Activated T-cell treated with anti-CD3 and anti-CD28 coated beads, Interleukin-2, amount 50 U/mL, for 72 hours (primary cell): ENCODE results near the gene SYNGR2. TPM values are rescaled to one million over a fixed set of nuclear protein-coding genes. Genes with fewer than 3 reads are reported as not detected.
A peak's percentile ranks its signal among the peaks of the same experiment; 100 is the strongest.

Experiments used
- ATAC-seq, 2 donors: fragments of 150-1000 bp; cut with Tn5 transposase; replicated peaks in 1 of 2; 2 replicates each; pipeline ENCODE4 v1.10.0; 2021; ENCODE audit warnings: moderate library complexity in 2 of 2, mild to moderate bottlenecking in 1 of 2
- DNase-seq, 2 donors: peaks; one replicate each; pipeline ENCODE4 v3.0.0; 2021 to 2022; ENCODE audit warnings: mixed read lengths in 1 of 2
- H3K27ac Mint-ChIP-seq: one replicate; pipeline ENCODE4 v1.8.0; 2022; ENCODE audit warnings: mild to moderate bottlenecking, moderate library complexity, mixed read lengths
- H3K27me3 Mint-ChIP-seq: one replicate; pipeline ENCODE4 v1.8.0; 2022; ENCODE audit warnings: low read depth, mixed read lengths
- H3K36me3 Mint-ChIP-seq, 2 donors: one replicate each; pipeline ENCODE4 v1.8.0; 2022; ENCODE audit warnings: mixed read lengths in 2 of 2, mild to moderate bottlenecking in 1 of 2; ENCODE audit not compliant: insufficient read depth in 2 of 2
- H3K4me1 Mint-ChIP-seq: one replicate; pipeline ENCODE4 v1.8.0; 2022; ENCODE audit warnings: low read depth, mixed read lengths
- H3K4me3 Mint-ChIP-seq, 2 donors: one replicate each; pipeline ENCODE4 v1.8.0; 2022; ENCODE audit warnings: mild to moderate bottlenecking in 2 of 2, mixed read lengths in 2 of 2, moderate library complexity in 2 of 2
- H3K9me3 Mint-ChIP-seq, 2 donors: one replicate each; pipeline ENCODE4 v1.8.0; 2022; ENCODE audit warnings: mixed read lengths in 2 of 2
- total RNA-seq, 2 donors: library from RNA; stranded (reverse); gene quantifications; one replicate each; pipeline ENCODE4 v1.2.3, GENCODE V29; 2022

SYNGR2 gene
- total RNA-seq, 2 donors from 2014 or later: 87.6 to 92.0 TPM

- ATAC-seq: no peak
Observed at GRCh38 chr17:78174870-78175642, 6.7 kb downstream of the SYNGR2 start.

DNA sequence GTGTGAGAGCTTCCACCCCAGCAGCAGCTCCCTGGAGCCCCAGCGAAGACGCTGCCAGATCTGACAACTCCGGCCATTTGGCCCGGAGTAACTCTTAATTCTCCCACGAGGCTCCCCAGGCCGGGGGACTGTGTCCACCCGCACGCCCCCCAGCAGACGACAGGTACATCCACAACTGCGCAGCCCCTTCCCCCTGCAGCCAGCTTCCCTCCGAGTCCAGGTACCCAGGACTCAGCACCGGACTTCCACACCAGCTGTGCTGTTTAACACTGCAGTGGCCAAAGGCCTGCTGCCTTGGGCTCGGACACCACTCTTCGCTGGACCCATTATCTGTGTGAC, 7.2 kb downstream of the SYNGR2 start:
- H3K4me3 Mint-ChIP-seq: no peak overlapping the region
- H3K36me3 Mint-ChIP-seq: peaks cover 9 to 28% of the 10 kb centered on the region in 2 donors
- DNase-seq (no peak), ATAC-seq (no peak)
- no peak overlapping the region for H3K27ac Mint-ChIP-seq
- peaks cover 55% of the 10 kb centered on the region for H3K4me1 Mint-ChIP-seq
- H3K9me3 Mint-ChIP-seq: no peaks in the 10 kb centered on the region
- H3K27me3 Mint-ChIP-seq: no peaks in the 10 kb centered on the region

More at GRCh38 chr17:78174870-78175642, 6.7 kb downstream of the SYNGR2 start:
- Mint-ChIP-seq H3K27me3 (no peaks in the 10 kb centered on the region), H3K4me3 (no peak overlapping the region), H3K36me3 (peaks cover 5 to 24% of the 10 kb centered on the region in 2 donors), H3K4me1 (peaks cover 56% of the 10 kb centered on the region), H3K9me3 (no peaks in the 10 kb centered on the region), H3K27ac (no peak overlapping the region)
- DNase-seq: no peak

DNA sequence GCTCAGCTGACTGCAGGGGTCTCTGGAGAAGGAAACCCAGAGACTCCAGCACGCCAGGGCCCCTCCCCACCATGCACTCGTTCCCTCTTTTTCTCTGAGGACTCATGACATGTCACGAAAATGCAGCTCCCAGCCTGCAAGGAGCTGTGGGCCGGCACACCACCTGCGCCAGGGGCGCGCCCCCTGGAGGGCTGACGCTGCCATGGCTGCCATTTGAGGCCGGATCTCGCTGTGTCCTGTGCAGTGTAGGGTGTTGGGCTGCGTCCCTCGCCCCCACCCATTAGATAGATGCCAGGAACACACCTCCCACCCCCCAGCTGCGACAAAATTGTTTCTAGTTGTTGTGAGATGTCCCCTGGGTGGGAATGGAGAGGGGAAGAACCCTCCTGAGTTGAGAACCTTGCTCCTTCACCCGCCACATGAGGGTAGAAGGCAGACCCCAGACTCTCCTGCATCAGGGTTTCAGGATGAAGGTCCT, 8.2 kb downstream of the SYNGR2 start:
- peak; percentile 79 for ATAC-seq
- H3K9me3 Mint-ChIP-seq: no peaks in the 10 kb centered on the region
- H3K36me3 Mint-ChIP-seq: peaks cover 12 to 31% of the 10 kb centered on the region in 2 donors
- H3K4me1 Mint-ChIP-seq: peaks cover 53% of the 10 kb centered on the region
- H3K27me3 Mint-ChIP-seq: no peaks in the 10 kb centered on the region
- DNase-seq: peak; percentile 76 to 80
- no peak overlapping the region for H3K4me3 Mint-ChIP-seq
- no peak overlapping the region for H3K27ac Mint-ChIP-seq

- no peaks in the 10 kb centered on the region for H3K27me3 Mint-ChIP-seq
Observed at GRCh38 chr17:78179372-78179771, 11.0 kb downstream of the SYNGR2 start.

GRCh38 chr17:78180083-78180482, 11.7 kb downstream of the SYNGR2 start:
- no peaks in the 10 kb centered on the region for H3K9me3 Mint-ChIP-seq
- H3K27me3 Mint-ChIP-seq: no peaks in the 10 kb centered on the region
- H3K27ac Mint-ChIP-seq: peak overlapping the region; percentile 95
- ATAC-seq: peak in 1 of 2 donors; percentile 17
- peaks cover 42% of the 10 kb centered on the region for H3K4me1 Mint-ChIP-seq
- H3K4me3 Mint-ChIP-seq: peak overlapping the region in 1 of 2 donors; percentile 80
- no peak for DNase-seq
- H3K36me3 Mint-ChIP-seq: peaks cover 8 to 31% of the 10 kb centered on the region in 2 donors

More at GRCh38 chr17:78179372-78179771, 11.0 kb downstream of the SYNGR2 start:
- no peak for DNase-seq
- no peak overlapping the region for H3K4me3 Mint-ChIP-seq
- H3K9me3 Mint-ChIP-seq: no peaks in the 10 kb centered on the region
- ATAC-seq: no peak
- H3K27ac Mint-ChIP-seq: no peak overlapping the region
- H3K4me1 Mint-ChIP-seq: peaks cover 35% of the 10 kb centered on the region
- peaks cover 8 to 28% of the 10 kb centered on the region in 2 donors for H3K36me3 Mint-ChIP-seq

DNA sequence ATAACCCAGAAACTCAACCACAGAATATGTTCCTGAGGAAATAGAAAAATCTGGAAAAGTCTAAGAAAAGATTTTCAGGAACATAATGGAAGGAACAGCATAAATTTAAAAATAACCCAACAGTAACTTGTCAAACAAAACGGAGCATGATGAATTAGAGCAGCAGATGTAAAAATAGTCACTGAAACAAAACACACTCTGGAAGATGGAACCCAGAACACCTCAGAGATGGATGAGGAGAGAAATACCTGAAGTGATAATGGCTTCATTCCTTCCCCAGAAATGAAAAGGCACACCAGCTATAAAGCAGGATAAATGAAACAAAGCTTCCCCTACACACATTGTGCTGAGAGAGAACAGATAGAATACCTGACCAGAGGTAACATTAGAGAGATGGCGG, 12.1 kb downstream of the SYNGR2 start:
- ATAC-seq: no peak
- peaks cover 8 to 28% of the 10 kb centered on the region in 2 donors for H3K36me3 Mint-ChIP-seq
- peak overlapping the region in 1 of 2 donors; percentile 80 for H3K4me3 Mint-ChIP-seq
- no peaks in the 10 kb centered on the region for H3K9me3 Mint-ChIP-seq
- peak overlapping the region; percentile 95 for H3K27ac Mint-ChIP-seq
- peaks cover 45% of the 10 kb centered on the region for H3K4me1 Mint-ChIP-seq
- DNase-seq: no peak
- no peaks in the 10 kb centered on the region for H3K27me3 Mint-ChIP-seq

DNA sequence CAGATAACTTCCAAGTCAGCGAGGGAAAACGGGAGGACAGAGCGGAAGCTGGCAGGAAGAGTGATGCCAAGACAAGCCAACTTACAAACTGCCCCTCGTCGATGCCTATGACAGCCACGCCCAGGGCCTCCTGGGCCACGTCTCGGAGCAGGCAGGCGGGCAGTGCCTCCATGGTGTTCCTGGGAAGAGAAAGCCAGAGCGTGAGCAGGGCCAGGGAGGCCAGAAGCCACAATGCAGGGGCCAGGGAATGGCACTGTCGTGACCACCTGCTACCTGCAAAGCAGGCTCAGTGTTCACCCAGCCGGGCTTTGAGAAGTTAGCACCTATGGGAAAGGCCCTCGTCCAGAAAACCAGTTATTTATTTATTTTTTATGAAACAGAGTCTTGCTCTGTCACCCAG, 14.1 kb downstream of the SYNGR2 start:
- Mint-ChIP-seq H3K4me1 (peaks cover 51% of the 10 kb centered on the region), H3K4me3 (no peak overlapping the region), H3K27me3 (no peaks in the 10 kb centered on the region), H3K36me3 (peaks cover 9 to 28% of the 10 kb centered on the region in 2 donors), H3K27ac (no peak overlapping the region), H3K9me3 (no peaks in the 10 kb centered on the region)
- no peak for DNase-seq
- no peak for ATAC-seq

DNA sequence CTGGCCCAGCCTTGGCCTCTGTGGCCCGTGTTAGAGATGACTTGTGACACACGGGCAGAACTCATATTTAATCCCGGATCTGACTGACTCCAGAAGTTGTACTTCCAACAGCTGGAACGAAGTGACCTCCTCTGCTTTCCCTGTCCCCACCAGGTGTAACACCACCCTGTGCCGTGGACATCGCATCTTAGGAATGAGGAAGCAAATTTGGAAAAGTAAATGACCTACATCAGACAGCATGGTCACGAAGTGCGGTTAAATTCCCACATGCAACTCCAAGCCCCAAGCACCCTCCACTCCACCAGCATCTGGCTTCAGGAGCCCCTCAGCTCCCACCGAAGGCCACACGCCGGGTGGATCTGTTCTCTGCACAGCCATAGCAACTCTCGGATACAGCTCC, 15.5 kb downstream of the SYNGR2 start:
- H3K36me3 Mint-ChIP-seq: peaks cover 9 to 20% of the 10 kb centered on the region in 2 donors
- no peak overlapping the region for H3K27ac Mint-ChIP-seq
- ATAC-seq: no peak
- H3K9me3 Mint-ChIP-seq: no peaks in the 10 kb centered on the region
- no peak overlapping the region for H3K4me3 Mint-ChIP-seq
- peaks cover 55% of the 10 kb centered on the region for H3K4me1 Mint-ChIP-seq
- DNase-seq: no peak
- H3K27me3 Mint-ChIP-seq: no peaks in the 10 kb centered on the region

DNA sequence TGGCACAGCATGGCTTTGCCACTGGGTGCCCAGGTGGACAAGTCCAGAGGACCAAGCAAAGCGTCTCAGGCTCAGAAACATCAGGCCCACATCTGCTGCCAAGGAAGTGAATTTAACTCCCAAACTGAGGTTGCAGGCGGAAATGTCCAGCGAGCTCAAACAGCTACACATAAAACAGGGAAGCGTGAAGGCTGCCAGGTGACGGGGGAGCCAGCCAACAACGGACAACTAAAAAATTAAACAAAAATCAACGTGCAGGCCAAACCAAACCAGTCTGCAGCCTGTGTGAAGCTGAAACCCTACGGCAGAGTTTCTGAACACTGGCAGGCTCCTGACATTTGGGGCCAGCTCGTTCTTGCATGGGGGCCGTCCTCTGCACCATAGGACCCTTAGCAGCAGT, 16.0 kb downstream of the SYNGR2 start:
- Mint-ChIP-seq H3K4me1 (peaks cover 55% of the 10 kb centered on the region), H3K4me3 (peak overlapping the region in 1 of 2 donors; percentile 8), H3K9me3 (no peaks in the 10 kb centered on the region), H3K27me3 (no peaks in the 10 kb centered on the region), H3K36me3 (peaks cover 9 to 20% of the 10 kb centered on the region in 2 donors), H3K27ac (no peak overlapping the region)
- no peak for ATAC-seq
- no peak for DNase-seq

- peaks cover 9 to 20% of the 10 kb centered on the region in 2 donors for H3K36me3 Mint-ChIP-seq
- DNase-seq: no peak
- no peaks in the 10 kb centered on the region for H3K27me3 Mint-ChIP-seq
Observed at GRCh38 chr17:78184868-78185267, 16.5 kb downstream of the SYNGR2 start.

GRCh38 chr17:78185981-78186691, 17.8 kb downstream of the SYNGR2 start:
- Mint-ChIP-seq H3K36me3 (peaks cover 3 to 16% of the 10 kb centered on the region in 2 donors), H3K4me3 (peak overlapping the region; percentile 76 to 89), H3K4me1 (peaks cover 54% of the 10 kb centered on the region), H3K27ac (peak overlapping the region; percentile 69), H3K27me3 (no peaks in the 10 kb centered on the region), H3K9me3 (no peaks in the 10 kb centered on the region)
- DNase-seq (no peak), ATAC-seq (peak in 1 of 2 donors; percentile 1)

More at GRCh38 chr17:78184868-78185267, 16.5 kb downstream of the SYNGR2 start:
- ATAC-seq: no peak
- peaks cover 56% of the 10 kb centered on the region for H3K4me1 Mint-ChIP-seq
- no peaks in the 10 kb centered on the region for H3K9me3 Mint-ChIP-seq
- peak overlapping the region; percentile 33 to 46 for H3K4me3 Mint-ChIP-seq
- H3K27ac Mint-ChIP-seq: no peak overlapping the region

DNA sequence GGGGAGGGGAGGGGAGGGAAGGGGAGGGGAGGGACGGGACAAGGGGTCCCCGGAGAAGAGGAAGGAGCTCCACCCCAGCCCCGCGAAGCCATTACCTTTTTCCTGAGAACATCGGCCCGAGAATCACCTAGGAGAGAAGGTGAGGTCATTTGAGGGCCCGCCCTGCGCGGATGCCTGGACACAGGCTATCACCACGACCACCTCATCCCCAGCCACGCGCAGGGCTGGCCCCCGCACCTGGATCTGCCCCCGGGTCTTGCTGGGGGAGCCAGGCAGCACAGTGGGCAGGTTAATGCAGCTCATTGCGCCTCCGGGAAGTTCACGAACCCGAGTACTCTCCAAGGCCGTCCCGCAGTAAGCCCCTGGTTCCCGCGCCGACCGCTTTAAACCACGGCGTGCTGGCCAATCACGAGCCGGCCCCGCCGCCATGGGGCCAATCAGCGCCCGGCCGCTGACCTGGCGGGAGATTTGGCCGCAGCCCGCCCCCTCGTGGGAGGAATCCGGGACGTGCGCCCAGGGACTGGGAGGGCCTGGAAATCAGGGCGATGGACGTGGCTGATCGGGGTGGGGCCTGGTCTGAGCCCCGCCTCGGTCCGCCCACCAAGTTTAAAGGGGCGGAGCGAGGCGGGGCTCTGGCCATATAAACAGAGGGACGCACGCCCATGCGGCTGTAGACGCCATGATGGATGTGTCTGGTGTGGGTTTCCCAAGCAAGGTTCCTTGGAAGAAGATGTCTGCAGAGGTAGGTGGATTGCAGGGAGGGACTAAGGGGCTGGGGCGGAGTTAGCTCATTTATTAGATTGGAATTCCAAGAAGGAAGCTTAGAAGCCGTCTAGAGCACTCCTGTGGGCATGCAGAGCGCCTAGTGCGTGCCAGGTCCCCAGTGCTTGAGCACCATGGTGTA, 18.6 kb downstream of the SYNGR2 start, which contains the start of the genes AFMID and TK1:
Gene AFMID (plus strand): TSS at position 671 of the 904 bp plus-strand sequence. CDS start 9 bp downstream, at position 680.
Gene TK1 (minus strand): TSS at position 361 of the 904 bp plus-strand sequence. CDS start 58 bp downstream, at position 303.
- Mint-ChIP-seq H3K9me3 (no peaks in the 10 kb centered on the region), H3K4me1 (peaks cover 48% of the 10 kb centered on the region), H3K27me3 (no peaks in the 10 kb centered on the region), H3K4me3 (peak within 1 kb of the TSS; percentile 76 to 89), H3K27ac (peak within 1 kb of the TSS; percentile 69), H3K36me3 (peaks cover 1 to 19% of the 10 kb centered on the region in 2 donors)
- ATAC-seq (peak; percentile 95 to 96), DNase-seq (peak; percentile 95 to 96)
